ENCODE results near the gene NEUROD2. TPM values are rescaled to one million over a fixed set of nuclear protein-coding genes. Genes with fewer than 3 reads are reported as not detected.

The NEUROD2 gene
- total and polyA plus RNA-seq, 2 of the 8 experiments (the other 6 are each of a cell fraction or from before 2014, with no cell fraction given) = not detected

DNA sequence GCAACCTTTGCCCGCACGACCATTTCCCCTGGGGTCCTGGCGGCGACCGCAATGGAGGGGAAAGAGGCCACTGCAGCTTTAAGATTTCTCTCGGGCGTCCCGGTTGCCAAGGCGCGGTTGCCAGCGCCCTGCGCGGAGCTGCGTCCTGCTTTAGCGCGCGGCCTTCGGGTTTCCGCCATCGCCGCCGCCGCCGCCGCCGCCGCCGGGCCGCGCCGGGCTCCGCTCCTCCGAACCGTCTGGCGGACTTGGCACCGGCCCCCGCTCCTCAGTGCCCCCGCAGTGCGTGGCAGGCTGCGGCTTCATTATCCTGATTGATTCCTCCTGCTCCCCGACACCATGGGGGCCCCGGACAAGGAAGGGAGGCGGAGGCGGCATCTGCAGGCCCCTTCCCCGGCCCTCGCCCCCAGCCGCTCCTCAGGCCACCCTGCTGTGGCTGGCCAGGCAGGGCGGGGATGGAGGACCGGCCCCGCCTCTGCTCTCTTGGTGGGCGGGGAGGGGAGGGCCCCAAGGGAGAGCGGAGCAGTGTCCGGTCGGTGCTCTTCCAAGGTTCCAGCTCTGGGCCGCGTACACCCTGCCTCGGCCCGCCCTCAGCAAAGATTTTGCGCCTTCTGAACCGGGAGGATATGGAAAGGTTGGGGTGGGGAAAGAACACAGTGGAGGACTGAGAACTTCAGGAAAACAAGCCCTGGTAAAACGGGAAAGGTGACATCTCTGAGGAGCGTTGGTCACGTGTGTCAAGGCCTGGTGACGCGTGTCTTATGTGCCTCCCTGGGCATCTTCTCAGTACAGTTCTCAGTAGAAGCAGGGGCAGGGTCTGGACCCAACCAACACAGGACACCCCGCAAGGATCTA, 34.0 kb downstream of the NEUROD2 start (continued):
- no peak for TF ChIP-seq HDAC2 (IDR thresholded peaks at IDR 0.05; ENCODE audit: borderline replicate concordance in 1 of 2, low read depth in 2 of 2, low read length in 2 of 2)
- no peak for TF ChIP-seq FOSL1 (IDR thresholded peaks at IDR 0.05; ENCODE audit: insufficient read depth, low read depth, low read length)
- TF ChIP-seq SRF (IDR thresholded peaks at IDR 0.05; ENCODE audit: low read depth, low read length) = no peak
- TF ChIP-seq CTBP2 (IDR thresholded peaks at IDR 0.05; ENCODE audit: borderline replicate concordance, insufficient read depth, insufficient read length, low read length) = no peak
- no peak for TF ChIP-seq TBP (IDR thresholded peaks at IDR 0.05; ENCODE audit: low read depth, low read length)
- no peak for TF ChIP-seq EGR1 (IDR thresholded peaks at IDR 0.05; ENCODE audit: borderline replicate concordance, low read depth, low read length)
- TF ChIP-seq CBX8 (IDR thresholded peaks at IDR 0.05; ENCODE audit: borderline replicate concordance, low read depth, low read length) = no peak
- no peak for TF ChIP-seq BRCA1 (IDR thresholded peaks at IDR 0.05; ENCODE audit: low read depth, low read length)
- no peak for TF ChIP-seq NRF1 (IDR thresholded peaks at IDR 0.05; ENCODE audit: low read depth, low read length)
- TF ChIP-seq POU5F1 (IDR thresholded peaks at IDR 0.05; ENCODE audit: low read depth, low read length) = no peak
- no peak for TF ChIP-seq TAF7 (optimal IDR thresholded peaks at IDR 0.05; ENCODE audit: borderline replicate concordance, low read depth, low read length)
- no peak for TF ChIP-seq SP1 (IDR thresholded peaks at IDR 0.05; ENCODE audit: low read depth, low read length)
- TF ChIP-seq CHD2 (IDR thresholded peaks at IDR 0.05; ENCODE audit: low read length) = no peak
- TF ChIP-seq SIRT6 (IDR thresholded peaks at IDR 0.05; ENCODE audit: low read length) = no peak
- no peak for TF ChIP-seq KDM5A (IDR thresholded peaks at IDR 0.05; ENCODE audit: low read length)
- no peak for TF ChIP-seq SIX5 (IDR thresholded peaks at IDR 0.05; ENCODE audit: low read depth, low read length)
- TF ChIP-seq SP2 (IDR thresholded peaks at IDR 0.05; ENCODE audit: low read length) = no peak
- no peak for TF ChIP-seq GABPA (IDR thresholded peaks at IDR 0.05; ENCODE audit: borderline replicate concordance, insufficient read depth, low read length)
- TF ChIP-seq YY1 (IDR thresholded peaks at IDR 0.05; ENCODE audit: low read depth, low read length) = peak; percentile 34; the same call in 1 of the 2 replicates
- no peak for TF ChIP-seq SUZ12 (IDR thresholded peaks at IDR 0.05; ENCODE audit: low read length)
- no peak for TF ChIP-seq BCL11A (IDR thresholded peaks at IDR 0.05; ENCODE audit: low read depth in 2 of 2, low read length in 2 of 2)
- TF ChIP-seq RNF2 (IDR thresholded peaks at IDR 0.05; ENCODE audit: borderline replicate concordance, low read depth, low read length, missing control alignments, poor library complexity, severe bottlenecking) = no peak
- no peak for TF ChIP-seq JUND (IDR thresholded peaks at IDR 0.05; ENCODE audit: low read length)
